OCI-LY1 (cell line): ENCODE measurements around the gene MICAL2.

Source experiments
- H2AFZ ChIP-seq: fragments of 200-600 bp; sonication (generic), shearing (Covaris generic); 2 replicates; pipeline ENCODE4 v1.6.0; 2014; ENCODE audit warnings: antibody characterized with exemption, mild to moderate bottlenecking, low read length
- H3F3A ChIP-seq: fragments of 200-600 bp; sonication (generic), shearing (Covaris generic); 2 replicates; pipeline ENCODE4 v1.6.0; 2014; ENCODE audit warnings: mild to moderate bottlenecking, antibody characterized with exemption, low read length, moderate library complexity; ENCODE audit not compliant: insufficient read depth
- H3K27ac ChIP-seq: fragments of 200-600 bp; sonication (generic); 2 replicates; pipeline ENCODE4 v1.5.1; 2014; ENCODE audit warnings: low read length, mixed run types, mild to moderate bottlenecking, low read depth; ENCODE audit not compliant: poor library complexity, severe bottlenecking
- H3K27me3 ChIP-seq: fragments of 200-600 bp; sonication (generic); 2 replicates; pipeline ENCODE4 v1.6.0; 2014; ENCODE audit warnings: antibody characterized with exemption, mild to moderate bottlenecking, low read length, moderate library complexity; ENCODE audit not compliant: insufficient read depth
- H3K36me3 ChIP-seq: fragments of 200-600 bp; sonication (generic); 2 replicates; pipeline ENCODE4 v1.6.1; 2014; ENCODE audit warnings: mild to moderate bottlenecking, antibody characterized with exemption, low read length, moderate library complexity, mixed read lengths; ENCODE audit not compliant: insufficient read depth
- H3K4me1 ChIP-seq: fragments of 200-600 bp; sonication (generic); 2 replicates; pipeline ENCODE4 v1.5.1; 2014; ENCODE audit warnings: mild to moderate bottlenecking, low read length, moderate library complexity; ENCODE audit not compliant: insufficient read depth, severe bottlenecking
- H3K4me2 ChIP-seq: fragments of 200-600 bp; sonication (generic), shearing (Covaris generic); 2 replicates; pipeline ENCODE4 v1.6.1; 2014; ENCODE audit warnings: low read length
- H3K4me3 ChIP-seq: fragments of 200-600 bp; sonication (generic); 2 replicates; pipeline ENCODE4 v1.5.1; 2014; ENCODE audit warnings: low read length, low read depth, mild to moderate bottlenecking, mixed read lengths; ENCODE audit not compliant: poor library complexity, severe bottlenecking
- H3K79me2 ChIP-seq: fragments of 200-600 bp; shearing (Covaris generic); 2 replicates; pipeline ENCODE4 v1.6.1; 2016; ENCODE audit warnings: mixed run types, low read length, mixed read lengths; ENCODE audit not compliant: insufficient read depth
- H3K9ac ChIP-seq: fragments of 200-600 bp; sonication (generic), shearing (Covaris generic); 2 replicates; pipeline ENCODE4 v1.6.1; 2014; ENCODE audit warnings: mild to moderate bottlenecking, low read length, mixed read lengths
- H3K9me2 ChIP-seq: fragments of 200-600 bp; sonication (generic), shearing (Covaris generic); 2 replicates; pipeline ENCODE4 v1.6.1; 2014; ENCODE audit warnings: low read depth, mild to moderate bottlenecking, low read length, mixed read lengths
- H3K9me3 ChIP-seq: fragments of 200-600 bp; shearing (Covaris generic); 2 replicates; pipeline ENCODE4 v1.6.1; 2014; ENCODE audit warnings: low read length, mixed read lengths
- H4K20me1 ChIP-seq: fragments of 200-600 bp; sonication (generic), shearing (Covaris generic); 2 replicates; pipeline ENCODE4 v1.6.0; 2016; ENCODE audit warnings: mild to moderate bottlenecking, low read length; ENCODE audit not compliant: insufficient read depth
- CTCF ChIP-seq: fragments of 200-600 bp; sonication (generic), shearing (Covaris generic); IDR thresholded peaks from 2 replicates; pipeline ENCODE4 v1.5.1; 2017; ENCODE audit warnings: mild to moderate bottlenecking, antibody characterized with exemption, low read length, moderate library complexity, mixed read lengths
- EZH2 ChIP-seq: fragments of 200-600 bp; sonication (generic), shearing (Covaris generic); IDR thresholded peaks from 2 replicates; pipeline ENCODE4 v1.8.0; 2017; ENCODE audit warnings: borderline replicate concordance, mixed run types, mild to moderate bottlenecking, antibody characterized with exemption, low read length, moderate library complexity, mixed read lengths

MICAL2 gene

DNA sequence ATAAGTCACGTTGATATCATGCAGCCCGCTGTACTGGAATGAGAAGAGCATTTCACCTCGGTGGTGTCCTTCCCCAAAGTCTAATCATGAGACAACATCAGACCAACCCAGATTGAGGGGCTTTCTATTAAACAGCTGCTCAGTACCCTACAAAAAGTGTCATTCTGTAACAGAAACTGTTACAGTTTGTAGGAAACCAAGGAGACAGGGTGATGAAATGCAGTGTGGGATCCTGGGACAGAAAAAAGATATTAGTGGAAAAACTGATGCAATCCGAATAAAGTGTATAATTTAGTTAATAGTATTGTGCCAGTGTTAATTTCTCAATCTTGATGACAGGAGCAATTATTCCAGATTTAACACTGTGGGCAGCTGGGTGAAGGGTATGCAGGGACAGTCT lies 128.0 kb downstream of the MICAL2 start:
- no peak overlapping the region for H2AFZ ChIP-seq
- no peaks in the 10 kb centered on the region for H3K4me1 ChIP-seq
- no peaks in the 10 kb centered on the region for H3K36me3 ChIP-seq
- H3K9me2 ChIP-seq, result no peaks in the 10 kb centered on the region
- H3K79me2 ChIP-seq, result no peaks in the 10 kb centered on the region
- TF ChIP-seq CTCF (no peak), EZH2 (no peak)
- no peaks in the 10 kb centered on the region for H4K20me1 ChIP-seq
- no peak overlapping the region for H3K4me2 ChIP-seq
- H3K27me3 ChIP-seq, result no peaks in the 10 kb centered on the region
- H3F3A ChIP-seq, result no peaks in the 10 kb centered on the region
- H3K4me3 ChIP-seq, result no peak overlapping the region
- no peaks in the 10 kb centered on the region for H3K9me3 ChIP-seq
- H3K9ac ChIP-seq, result no peak overlapping the region
- H3K27ac ChIP-seq, result no peak overlapping the region

- Histone ChIP-seq H3K27ac (no peak overlapping the region), H3K36me3 (no peaks in the 10 kb centered on the region), H3K4me3 (no peak overlapping the region), H3K9me2 (no peaks in the 10 kb centered on the region), H3K9ac (no peak overlapping the region), H3K79me2 (no peaks in the 10 kb centered on the region), H3F3A (no peaks in the 10 kb centered on the region), H3K9me3 (no peaks in the 10 kb centered on the region), H3K4me2 (no peak overlapping the region), H3K4me1 (no peaks in the 10 kb centered on the region), H3K27me3 (no peaks in the 10 kb centered on the region), H2AFZ (no peak overlapping the region), H4K20me1 (no peaks in the 10 kb centered on the region)
- TF ChIP-seq EZH2 (no peak), CTCF (no peak)
These were observed 129.0 kb downstream of the MICAL2 start for GRCh38 chr11:12239396-12239795.

DNA sequence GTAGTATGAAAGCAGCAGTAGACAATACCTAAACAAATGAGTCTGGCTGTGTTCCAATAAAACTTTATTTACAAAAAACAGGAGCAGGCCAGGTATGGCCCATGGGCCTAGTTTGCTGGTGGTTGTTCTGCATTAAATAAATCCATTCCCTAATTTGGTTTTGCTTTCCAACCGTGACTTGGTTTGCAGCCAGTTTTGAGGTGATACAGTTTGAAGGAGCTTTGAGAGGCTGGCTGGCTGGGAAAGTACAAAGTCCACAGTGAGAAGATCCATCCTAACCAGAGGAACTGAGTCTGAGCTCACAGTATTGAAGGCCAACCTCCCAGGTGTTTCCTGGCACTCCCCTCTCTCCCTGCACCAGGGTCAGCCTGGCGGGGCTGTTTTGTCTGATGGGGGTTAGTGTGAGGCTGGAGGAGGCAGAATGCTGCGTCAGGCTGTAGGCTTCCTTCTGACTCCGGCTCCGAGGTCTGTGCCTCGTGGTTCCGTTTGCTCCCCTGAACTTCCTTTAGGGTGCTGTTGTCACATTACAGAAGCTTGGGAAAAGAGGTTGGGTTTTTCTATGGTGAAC lies 129.5 kb downstream of the MICAL2 start:
- H3K9me3 ChIP-seq, result no peaks in the 10 kb centered on the region
- no peak overlapping the region for H3K4me2 ChIP-seq
- no peak overlapping the region for H3K4me3 ChIP-seq
- no peak for TF ChIP-seq CTCF
- no peak for TF ChIP-seq EZH2
- no peak overlapping the region for H3K9ac ChIP-seq
- no peaks in the 10 kb centered on the region for H3F3A ChIP-seq
- no peaks in the 10 kb centered on the region for H3K9me2 ChIP-seq
- H3K4me1 ChIP-seq, result no peaks in the 10 kb centered on the region
- H3K36me3 ChIP-seq, result no peaks in the 10 kb centered on the region
- H3K27ac ChIP-seq, result no peak overlapping the region
- H3K27me3 ChIP-seq, result no peaks in the 10 kb centered on the region
- no peaks in the 10 kb centered on the region for H3K79me2 ChIP-seq
- H4K20me1 ChIP-seq, result no peaks in the 10 kb centered on the region
- no peak overlapping the region for H2AFZ ChIP-seq
